Peyer's patch (tissue), 4 donors: ENCODE results near the gene CDK8.

ENCODE experiments used
- CTCF ChIP-seq, 6 experiments: fragments of 450-650 bp in 4 of 6; fragments of 200-600 bp in 2 of 6; sonication (generic) in 1 of 6; IDR thresholded peaks; one replicate each; pipeline ENCODE4 v1.5.1; 2017 to 2019; ENCODE audit warnings: antibody characterized with exemption in 6 of 6, mild to moderate bottlenecking in 3 of 6, moderate library complexity in 1 of 6
- POLR2A ChIP-seq, 2 donors: fragments of 450-650 bp; IDR thresholded peaks; one replicate each; pipeline ENCODE4 v1.5.1; 2017; ENCODE audit warnings: antibody characterized with exemption in 2 of 2, mild to moderate bottlenecking in 2 of 2, moderate library complexity in 2 of 2

- TF ChIP-seq CTCF (IDR thresholded peaks at IDR 0.05) (no peak), POLR2A (IDR thresholded peaks at IDR 0.05) (no peak)
These were observed 12.4 kb downstream of the CDK8 start for GRCh38 chr13:26266311-26266710.
